Stimulated activated naive CD4-positive, alpha-beta T cell (primary cell): ENCODE results near the gene CLASP1.
"Not testable (repeated sequence)": the region's sequence is repeated elsewhere in the genome, so short reads cannot be mapped to it uniquely, and the experiment has no call there.

Experiments
- DNase-seq, 6 experiments: peaks; one replicate each; lab custom pipeline; 2025; lab: John Stamatoyannopoulos, UW

The CLASP1 gene

GRCh38 chr2:121349721-121350401 is 299.4 kb downstream of the CLASP1 start:
- DNase-seq = no peak

- no peak for DNase-seq
Observed at GRCh38 chr2:121348128-121348740, 301.0 kb downstream of the CLASP1 start.

GRCh38 chr2:121346859-121347258 is 302.4 kb downstream of the CLASP1 start:
- no peak for DNase-seq

- no peak for DNase-seq
Observed at GRCh38 chr2:121346407-121346806, 302.9 kb downstream of the CLASP1 start.

- DNase-seq = no peak
Observed at GRCh38 chr2:121345887-121346286, 303.4 kb downstream of the CLASP1 start.

- no peak for DNase-seq
Observed at GRCh38 chr2:121345101-121345500, 304.2 kb downstream of the CLASP1 start.

GRCh38 chr2:121343828-121344399 is 305.3 kb downstream of the CLASP1 start:
- not testable (repeated sequence) for DNase-seq

GRCh38 chr2:121343191-121343590 is 306.1 kb downstream of the CLASP1 start:
- DNase-seq = no peak

- no peak for DNase-seq
Observed at GRCh38 chr2:121342751-121343150, 306.5 kb downstream of the CLASP1 start.

GRCh38 chr2:121340926-121341325 is 308.3 kb downstream of the CLASP1 start:
- DNase-seq = no peak

GRCh38 chr2:121338281-121338680 is 311.0 kb downstream of the CLASP1 start:
- DNase-seq = no peak

- DNase-seq = no peak
Observed at GRCh38 chr2:121336528-121337294, 312.6 kb downstream of the CLASP1 start.

- no peak for DNase-seq
Observed at GRCh38 chr2:121335294-121336290, 313.7 kb downstream of the CLASP1 start.

- no peak for DNase-seq
Observed at GRCh38 chr2:121334581-121335293, 314.5 kb downstream of the CLASP1 start.

GRCh38 chr2:121333834-121334558 is 315.3 kb downstream of the CLASP1 start:
- no peak for DNase-seq

GRCh38 chr2:121333231-121333630 is 316.0 kb downstream of the CLASP1 start:
- DNase-seq = no peak

GRCh38 chr2:121331324-121331723 is 317.9 kb downstream of the CLASP1 start:
- DNase-seq = not testable (repeated sequence)

- no peak for DNase-seq
Observed at GRCh38 chr2:121330921-121331320, 318.3 kb downstream of the CLASP1 start.

GRCh38 chr2:121329786-121330185 is 319.5 kb downstream of the CLASP1 start:
- no peak for DNase-seq

- no peak for DNase-seq
Observed at GRCh38 chr2:121326628-121327027, 322.6 kb downstream of the CLASP1 start.
